Erythroblast (primary cell): ENCODE results near the gene NHEJ1.

ENCODE experiments used
- GATA1 ChIP-seq: IDR thresholded peaks from 2 replicates; pipeline ENCODE4 v1.6.1; 2011; ENCODE audit warnings: low read depth, mild to moderate bottlenecking, control low read depth, low read length, moderate library complexity
- POLR2A ChIP-seq: IDR thresholded peaks from 2 replicates; pipeline ENCODE4 v1.6.1; 2011; ENCODE audit warnings: mild to moderate bottlenecking, low read length

DNA sequence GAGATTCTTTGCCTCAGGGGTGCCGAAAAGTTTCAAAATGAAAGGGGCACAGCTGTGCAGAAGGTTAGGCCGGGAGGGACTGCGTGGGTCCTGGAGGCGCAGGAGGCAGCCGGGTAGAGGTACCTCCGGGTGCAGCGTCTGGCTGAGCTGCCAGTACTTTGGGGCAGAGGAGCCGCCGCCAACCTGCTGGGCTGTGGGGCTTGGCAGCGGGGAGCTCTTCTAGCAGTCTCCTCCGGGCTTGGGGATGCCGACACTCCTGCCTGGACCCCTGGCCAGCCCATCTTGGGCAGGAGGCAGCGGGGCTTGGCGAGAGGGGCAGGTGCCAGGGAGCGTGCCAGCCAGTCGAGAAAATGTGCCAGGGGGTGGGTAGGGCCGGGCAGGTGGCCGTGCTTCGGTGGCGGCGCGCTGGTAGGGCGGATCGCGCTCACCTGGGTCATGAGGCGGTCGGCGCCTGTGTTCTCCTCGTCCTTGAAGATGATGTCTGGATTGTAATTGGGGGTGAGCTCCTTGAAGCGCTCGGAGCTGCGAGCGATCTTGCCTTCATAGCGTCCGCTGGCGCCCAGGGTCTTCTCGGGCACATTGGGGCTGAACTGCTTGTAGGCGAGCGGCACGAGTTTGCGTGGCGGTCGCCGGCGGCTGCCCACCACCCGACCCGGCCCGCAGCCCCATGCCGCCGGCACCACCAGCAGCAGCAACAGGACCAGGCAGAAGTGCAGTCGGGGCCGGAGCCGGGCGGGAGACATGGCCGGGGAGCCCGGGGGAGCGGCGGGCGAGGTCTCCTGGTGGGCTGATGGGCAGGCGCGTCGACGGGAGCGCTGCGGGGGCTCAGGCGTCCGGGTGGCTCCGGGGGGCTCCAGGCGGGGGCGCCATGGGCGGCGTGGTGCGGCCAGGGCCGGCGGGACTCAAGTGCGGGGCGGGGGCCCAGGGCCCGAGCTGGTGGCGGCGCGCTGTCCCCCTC is 100.6 kb downstream of the NHEJ1 start:
- TF ChIP-seq POLR2A, result no peak
- TF ChIP-seq GATA1, result no peak
